ENCODE measurements around the gene EML3. TPM values are rescaled to one million over a fixed set of nuclear protein-coding genes. Genes with fewer than 3 reads are reported as not detected.
A peak's percentile ranks its signal among the peaks of the same experiment; 100 is the strongest.
"Not testable (repeated sequence)": the region's sequence is repeated elsewhere in the genome, so short reads cannot be mapped to it uniquely, and the experiment has no call there.

EML3 gene
- total RNA-seq, 1 experiment from 2014 or later: 43.7 TPM

- Mint-ChIP-seq H3K9me3 (ENCODE audit: unreplicated experiment) (no peaks in the 10 kb centered on the region), H3K27ac (ENCODE audit: low read depth, unreplicated experiment) (peak overlapping the region; percentile 95), H3K36me3 (ENCODE audit: insufficient read depth, unreplicated experiment) (peaks cover 82% of the 10 kb centered on the region), H3K4me3 (ENCODE audit: unreplicated experiment) (peak overlapping the region; percentile 96), H3K4me1 (ENCODE audit: insufficient read depth, unreplicated experiment) (peaks cover 12% of the 10 kb centered on the region), H3K27me3 (ENCODE audit: insufficient read depth, unreplicated experiment) (no peaks in the 10 kb centered on the region)
- DNase-seq (ENCODE audit: unreplicated experiment): no peak
- CTCF ChIA-PET: interaction anchor here (0.6 to 3.9 kb wide), 26 partner anchors 15 to 211 kb away, joined by 3 to 39 read pairs (median 4); partner anchors contain the start of genes B3GAT3, C11orf98, CSKMT and EML3
- BruUV-seq (replicated peaks): TSS peak; percentile 97
- intact Hi-C loops (cut with micrococcal nuclease): loop anchor here (2.0 to 5.0 kb wide), 2 partner anchors 21 to 80 kb away; partner anchors contain the start of genes EML3, LBHD1, ROM1 and UQCC3
- no peak for TF ChIP-seq CTCF (IDR thresholded peaks at IDR 0.05; ENCODE audit: unreplicated experiment)
- POLR2A ChIA-PET: interaction anchor here (0.6 to 6.6 kb wide), 51 partner anchors 9 to 1653 kb away, joined by 3 to 164 read pairs (median 7); partner anchors contain the start of genes AHNAK, B3GAT3, C11orf98 and CSKMT
Measured at GRCh38 chr11:62592146-62592815, 20.3 kb downstream of the EML3 start.

- intact Hi-C loops (cut with micrococcal nuclease): loop anchor here (1.0 to 5.0 kb wide), 4 partner anchors 17 to 81 kb away; partner anchors contain the start of genes B3GAT3, EML3, LBHD1 and ROM1
- no TSS peak for BruUV-seq (replicated peaks)
- CTCF ChIA-PET: interaction anchor here (0.6 to 3.9 kb wide), 21 partner anchors 17 to 210 kb away, joined by 3 to 39 read pairs (median 4); partner anchors contain the start of genes B3GAT3, C11orf98, CSKMT and EML3
Measured at GRCh38 chr11:62591448-62592145, 21.0 kb downstream of the EML3 start, which contains the start of gene TUT1. TSS of gene TUT1 (minus strand) at chr11:62591523. CDS start at chr11:62591485, 38 bp downstream.

DNA sequence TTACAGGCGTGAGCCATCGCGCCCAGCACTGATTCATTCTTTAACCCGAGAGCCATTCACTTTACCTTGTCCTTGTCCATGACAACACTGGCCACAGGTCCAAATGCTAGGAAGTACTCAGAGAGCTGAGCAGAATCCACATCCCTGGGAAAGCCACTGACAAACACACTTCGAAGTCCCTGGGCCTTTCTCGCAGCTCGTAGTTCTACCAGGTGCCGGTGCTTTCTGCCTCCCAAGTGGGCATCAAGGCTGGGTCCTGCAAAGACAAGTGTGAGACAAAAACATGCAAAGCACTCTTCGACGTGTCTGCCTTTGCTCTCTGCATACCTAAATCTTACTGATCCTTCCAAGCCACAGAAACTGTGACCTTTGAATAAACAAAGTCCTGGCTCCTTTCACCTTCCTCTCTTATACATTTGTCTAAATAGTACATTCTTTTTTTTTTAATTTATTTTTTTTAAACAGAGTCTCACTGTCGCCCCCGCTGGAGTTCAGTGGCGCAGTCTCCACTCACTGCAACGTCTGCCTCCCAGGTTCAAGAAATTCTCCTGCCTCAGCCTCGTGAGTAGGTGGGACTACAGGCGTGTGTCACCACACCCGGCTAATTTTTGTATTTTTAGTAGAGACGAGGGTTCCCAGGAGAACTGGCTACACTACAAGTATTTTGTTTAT is 23.5 kb downstream of the EML3 start:
- no TSS peak for BruUV-seq (replicated peaks)
- Mint-ChIP-seq H3K27ac (ENCODE audit: low read depth, unreplicated experiment) (no peak overlapping the region), H3K4me1 (ENCODE audit: insufficient read depth, unreplicated experiment) (peaks cover 12% of the 10 kb centered on the region), H3K4me3 (ENCODE audit: unreplicated experiment) (peak overlapping the region; percentile 96), H3K27me3 (ENCODE audit: insufficient read depth, unreplicated experiment) (no peaks in the 10 kb centered on the region), H3K36me3 (ENCODE audit: insufficient read depth, unreplicated experiment) (peaks cover 78% of the 10 kb centered on the region), H3K9me3 (ENCODE audit: unreplicated experiment) (no peaks in the 10 kb centered on the region)
- no peak for DNase-seq (ENCODE audit: unreplicated experiment)
- TF ChIP-seq CTCF (IDR thresholded peaks at IDR 0.05; ENCODE audit: unreplicated experiment): no peak
- intact Hi-C loops (cut with micrococcal nuclease): no loop called here
- ChIA-PET POLR2A (interaction anchor here (0.6 to 6.6 kb wide), 8 partner anchors 12 to 1896 kb away, joined by 3 to 164 read pairs (median 4); partner anchors contain the start of genes B3GAT3, EEF1G and MTA2), CTCF (interaction anchor here (0.6 to 1.3 kb wide), 9 partner anchors 16 to 274 kb away, joined by 3 to 4 read pairs (median 4); partner anchors contain the start of gene EEF1G)

More at GRCh38 chr11:62591448-62592145, 21.0 kb downstream of the EML3 start, which contains the start of gene TUT1:
- peaks cover 82% of the 10 kb centered on the region for H3K36me3 Mint-ChIP-seq (ENCODE audit: insufficient read depth, unreplicated experiment)
- H3K4me3 Mint-ChIP-seq (ENCODE audit: unreplicated experiment): peak within 1 kb of the TSS; percentile 96
- no peak for TF ChIP-seq CTCF (IDR thresholded peaks at IDR 0.05; ENCODE audit: unreplicated experiment)
- H3K9me3 Mint-ChIP-seq (ENCODE audit: unreplicated experiment): no peaks in the 10 kb centered on the region
- POLR2A ChIA-PET: interaction anchor here (0.6 to 6.6 kb wide), 60 partner anchors 9 to 1654 kb away, joined by 3 to 164 read pairs (median 6); partner anchors contain the start of genes AHNAK, B3GAT3, C11orf98 and CSKMT
- peak within 1 kb of the TSS; percentile 95 for H3K27ac Mint-ChIP-seq (ENCODE audit: low read depth, unreplicated experiment)
- peaks cover 12% of the 10 kb centered on the region for H3K4me1 Mint-ChIP-seq (ENCODE audit: insufficient read depth, unreplicated experiment)
- DNase-seq (ENCODE audit: unreplicated experiment): peak; percentile 99
- no peaks in the 10 kb centered on the region for H3K27me3 Mint-ChIP-seq (ENCODE audit: insufficient read depth, unreplicated experiment)

DNA sequence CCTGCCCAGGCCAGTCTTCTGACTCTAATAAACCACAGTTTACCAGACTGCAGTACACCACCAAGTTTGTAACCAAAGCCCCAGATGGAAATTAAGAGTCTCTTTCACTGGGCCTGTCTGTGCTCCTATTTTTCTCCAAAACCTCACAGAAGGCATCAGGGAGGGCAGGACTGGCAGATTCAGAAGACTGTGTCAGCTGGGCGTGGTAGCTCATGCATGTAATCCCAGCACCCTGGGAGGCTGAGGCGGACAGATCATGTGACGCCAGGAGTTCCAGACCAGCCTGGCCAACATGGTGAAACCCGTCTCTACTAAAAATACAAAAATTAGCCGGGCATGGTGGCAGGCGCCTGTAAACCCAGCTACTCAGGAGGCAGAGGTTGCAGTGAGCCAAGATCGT is 27.2 kb downstream of the EML3 start:
- intact Hi-C loops (cut with micrococcal nuclease); H3K9me3 Mint-ChIP-seq (ENCODE audit: unreplicated experiment); H3K27ac Mint-ChIP-seq (ENCODE audit: low read depth, unreplicated experiment); DNase-seq (ENCODE audit: unreplicated experiment); H3K27me3 Mint-ChIP-seq (ENCODE audit: insufficient read depth, unreplicated experiment); H3K4me1 Mint-ChIP-seq (ENCODE audit: insufficient read depth, unreplicated experiment); H3K4me3 Mint-ChIP-seq (ENCODE audit: unreplicated experiment); BruUV-seq (replicated peaks): not testable (repeated sequence)
- CTCF ChIA-PET: interaction anchor here (0.6 to 1.7 kb wide), 3 partner anchors 42 to 244 kb away, joined by 3 to 5 read pairs (median 4); no protein-coding TSS in a partner anchor
- POLR2A ChIA-PET: interaction anchor here (0.6 to 1.1 kb wide), 4 partner anchors 9 to 479 kb away, joined by 3 to 6 read pairs (median 5); partner anchors contain the start of genes EEF1G and STX5
- H3K36me3 Mint-ChIP-seq (ENCODE audit: insufficient read depth, unreplicated experiment): peaks cover 81% of the 10 kb centered on the region

GRCh38 chr11:62581735-62582134 is 30.8 kb downstream of the EML3 start:
- DNase-seq (ENCODE audit: unreplicated experiment); H3K9me3 Mint-ChIP-seq (ENCODE audit: unreplicated experiment); H3K4me1 Mint-ChIP-seq (ENCODE audit: insufficient read depth, unreplicated experiment); CTCF ChIA-PET; H3K27ac Mint-ChIP-seq (ENCODE audit: low read depth, unreplicated experiment); H3K4me3 Mint-ChIP-seq (ENCODE audit: unreplicated experiment); BruUV-seq (replicated peaks); H3K27me3 Mint-ChIP-seq (ENCODE audit: insufficient read depth, unreplicated experiment); intact Hi-C loops (cut with micrococcal nuclease): not testable (repeated sequence)
- peaks cover 86% of the 10 kb centered on the region for H3K36me3 Mint-ChIP-seq (ENCODE audit: insufficient read depth, unreplicated experiment)
- POLR2A ChIA-PET: interaction anchor here (0.7 to 2.5 kb wide), 3 partner anchors 8 to 10 kb away, joined by 3 to 9 read pairs (median 5); partner anchors contain the start of genes EEF1G and TUT1
